ENCODE measurements around the gene ZNF319.

DNA sequence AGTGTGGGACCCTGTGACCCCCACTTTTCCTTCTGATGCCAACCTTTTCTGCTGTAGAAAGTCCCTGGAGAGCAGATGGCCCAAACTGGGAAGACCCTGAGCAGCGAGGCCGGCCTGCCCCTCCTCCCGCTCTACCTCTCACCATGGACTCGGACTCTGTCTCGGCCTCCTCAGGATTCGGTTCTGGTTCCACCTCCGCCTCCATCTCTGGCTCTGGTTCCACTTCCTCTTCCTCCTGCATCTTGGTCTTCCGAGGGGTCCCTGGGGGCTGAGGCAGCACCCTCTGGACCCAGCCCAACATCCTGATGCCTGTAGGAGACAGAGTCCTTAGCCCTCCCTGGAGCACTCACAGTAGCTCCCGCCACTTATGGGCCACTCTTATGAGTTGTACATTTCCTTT, 33.5 kb downstream of the ZNF319 start:
- TF ChIP-seq, protein P1, sequence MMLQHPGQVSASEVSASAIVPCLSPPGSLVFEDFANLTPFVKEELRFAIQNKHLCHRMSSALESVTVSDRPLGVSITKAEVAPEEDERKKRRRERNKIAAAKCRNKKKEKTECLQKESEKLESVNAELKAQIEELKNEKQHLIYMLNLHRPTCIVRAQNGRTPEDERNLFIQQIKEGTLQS (CRISPR knock-in tag; IDR thresholded peaks at IDR 0.05) = no peak
- TF ChIP-seq, protein P2, sequence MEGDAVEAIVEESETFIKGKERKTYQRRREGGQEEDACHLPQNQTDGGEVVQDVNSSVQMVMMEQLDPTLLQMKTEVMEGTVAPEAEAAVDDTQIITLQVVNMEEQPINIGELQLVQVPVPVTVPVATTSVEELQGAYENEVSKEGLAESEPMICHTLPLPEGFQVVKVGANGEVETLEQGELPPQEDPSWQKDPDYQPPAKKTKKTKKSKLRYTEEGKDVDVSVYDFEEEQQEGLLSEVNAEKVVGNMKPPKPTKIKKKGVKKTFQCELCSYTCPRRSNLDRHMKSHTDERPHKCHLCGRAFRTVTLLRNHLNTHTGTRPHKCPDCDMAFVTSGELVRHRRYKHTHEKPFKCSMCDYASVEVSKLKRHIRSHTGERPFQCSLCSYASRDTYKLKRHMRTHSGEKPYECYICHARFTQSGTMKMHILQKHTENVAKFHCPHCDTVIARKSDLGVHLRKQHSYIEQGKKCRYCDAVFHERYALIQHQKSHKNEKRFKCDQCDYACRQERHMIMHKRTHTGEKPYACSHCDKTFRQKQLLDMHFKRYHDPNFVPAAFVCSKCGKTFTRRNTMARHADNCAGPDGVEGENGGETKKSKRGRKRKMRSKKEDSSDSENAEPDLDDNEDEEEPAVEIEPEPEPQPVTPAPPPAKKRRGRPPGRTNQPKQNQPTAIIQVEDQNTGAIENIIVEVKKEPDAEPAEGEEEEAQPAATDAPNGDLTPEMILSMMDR (CRISPR knock-in tag; IDR thresholded peaks at IDR 0.05) = no peak
- no peak for TF ChIP-seq RFX5 (IDR thresholded peaks at IDR 0.05; ENCODE audit: low read depth, low read length)
- TF ChIP-seq FOXC1 (CRISPR knock-in tag; IDR thresholded peaks at IDR 0.05; ENCODE audit: borderline replicate concordance) = no peak
- TF ChIP-seq ZSCAN30 (CRISPR knock-in tag; IDR thresholded peaks at IDR 0.05) = no peak
- TF ChIP-seq, protein P3, sequence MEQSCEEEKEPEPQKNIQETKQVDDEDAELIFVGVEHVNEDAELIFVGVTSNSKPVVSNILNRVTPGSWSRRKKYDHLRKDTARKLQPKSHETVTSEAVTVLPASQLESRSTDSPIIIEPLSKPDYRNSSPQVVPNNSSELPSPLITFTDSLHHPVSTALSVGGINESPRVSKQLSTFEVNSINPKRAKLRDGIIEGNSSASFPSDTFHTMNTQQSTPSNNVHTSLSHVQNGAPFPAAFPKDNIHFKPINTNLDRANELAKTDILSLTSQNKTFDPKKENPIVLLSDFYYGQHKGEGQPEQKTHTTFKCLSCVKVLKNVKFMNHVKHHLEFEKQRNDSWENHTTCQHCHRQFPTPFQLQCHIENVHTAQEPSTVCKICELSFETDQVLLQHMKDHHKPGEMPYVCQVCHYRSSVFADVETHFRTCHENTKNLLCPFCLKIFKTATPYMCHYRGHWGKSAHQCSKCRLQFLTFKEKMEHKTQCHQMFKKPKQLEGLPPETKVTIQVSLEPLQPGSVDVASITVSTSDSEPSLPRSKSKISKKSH (CRISPR knock-in tag; IDR thresholded peaks at IDR 0.05; ENCODE audit: borderline replicate concordance) = no peak
